SIG-M5 (cell line): Measurements from ENCODE around the gene PHTF2.

Source experiments
- DNase-seq: peaks from one replicate; lab custom pipeline; 2025; lab: John Stamatoyannopoulos, UW

The PHTF2 gene

GRCh38 chr7:77877791-77878190 is 79.2 kb downstream of the PHTF2 start:
- DNase-seq: no peak

- DNase-seq: no peak
Measured at GRCh38 chr7:77878500-77878899, 79.9 kb downstream of the PHTF2 start.

GRCh38 chr7:77879272-77879671 is 80.7 kb downstream of the PHTF2 start:
- DNase-seq: no peak

- no peak for DNase-seq
Measured at GRCh38 chr7:77881871-77882270, 83.3 kb downstream of the PHTF2 start.

- DNase-seq: no peak
Measured at GRCh38 chr7:77885155-77885554, 86.6 kb downstream of the PHTF2 start.

- no peak for DNase-seq
Measured at GRCh38 chr7:77887567-77887966, 89.0 kb downstream of the PHTF2 start.

- DNase-seq: no peak
Measured at GRCh38 chr7:77888998-77889397, 90.4 kb downstream of the PHTF2 start.

GRCh38 chr7:77893813-77894212 is 95.2 kb downstream of the PHTF2 start:
- no peak for DNase-seq

GRCh38 chr7:77894574-77895091 is 96.1 kb downstream of the PHTF2 start:
- no peak for DNase-seq

- no peak for DNase-seq
Measured at GRCh38 chr7:77895905-77896304, 97.3 kb downstream of the PHTF2 start.

GRCh38 chr7:77897004-77897547 is 98.5 kb downstream of the PHTF2 start:
- DNase-seq: no peak

- DNase-seq: no peak
Measured at GRCh38 chr7:77899516-77899915, 100.9 kb downstream of the PHTF2 start.

GRCh38 chr7:77903597-77903996 is 105.0 kb downstream of the PHTF2 start:
- DNase-seq: no peak

GRCh38 chr7:77904252-77904651 is 105.7 kb downstream of the PHTF2 start:
- DNase-seq: no peak

GRCh38 chr7:77907281-77907680 is 108.7 kb downstream of the PHTF2 start:
- no peak for DNase-seq

- no peak for DNase-seq
Measured at GRCh38 chr7:77908664-77909063, 110.1 kb downstream of the PHTF2 start.

- no peak for DNase-seq
Measured at GRCh38 chr7:77910124-77910523, 111.6 kb downstream of the PHTF2 start.

GRCh38 chr7:77912293-77912692 is 113.7 kb downstream of the PHTF2 start:
- no peak for DNase-seq

GRCh38 chr7:77913977-77914607 is 115.5 kb downstream of the PHTF2 start:
- no peak for DNase-seq

GRCh38 chr7:77917500-77918262 is 119.1 kb downstream of the PHTF2 start:
- no peak for DNase-seq

GRCh38 chr7:77918676-77919075 is 120.1 kb downstream of the PHTF2 start:
- DNase-seq: no peak

- no peak for DNase-seq
Measured at GRCh38 chr7:77923419-77923818, 124.8 kb downstream of the PHTF2 start.

GRCh38 chr7:77930496-77930895 is 131.9 kb downstream of the PHTF2 start:
- DNase-seq: no peak
